Activated CD4-positive, alpha-beta T cell treated with anti-CD3 and anti-CD28 coated beads for 36 hours (primary cell): Measurements from ENCODE around the gene INPP4B. TPM values are rescaled to one million over a fixed set of nuclear protein-coding genes. Genes with fewer than 3 reads are reported as not detected.

Experiments used
- ATAC-seq: fragments of 200-7000 bp; cut with Tn5 transposase; one replicate; pipeline ENCODE4 v1.10.0; 2021; ENCODE audit warnings: mild to moderate bottlenecking, moderate library complexity
- CTCF ChIA-PET: fragments of 350-600 bp; sonication (Branson Sonifier 250); formaldehyde crosslinking; loops from one replicate; lab custom pipeline; 2021; ENCODE audit warnings: antibody characterized with exemption; lab: Charles Lee
- POLR2A ChIA-PET: fragments of 350-600 bp; sonication (Branson Sonifier 250); formaldehyde crosslinking; loops from one replicate; lab custom pipeline; 2021; ENCODE audit warnings: antibody characterized with exemption, inconsistent platforms; lab: Charles Lee
- DNase-seq: peaks from one replicate; pipeline ENCODE4 v3.0.0-alpha.2; 2020
- H3K27ac Mint-ChIP-seq: one replicate; pipeline ENCODE4 v1.8.0; 2021; ENCODE audit warnings: mixed read lengths
- H3K27me3 Mint-ChIP-seq: one replicate; pipeline ENCODE4 v1.8.0; 2021; ENCODE audit warnings: mixed read lengths
- H3K36me3 Mint-ChIP-seq: one replicate; pipeline ENCODE4 v1.8.0; 2021; ENCODE audit warnings: low read depth, mixed read lengths
- H3K4me1 Mint-ChIP-seq: one replicate; pipeline ENCODE4 v1.8.0; 2021; ENCODE audit warnings: mixed read lengths
- H3K4me3 Mint-ChIP-seq: one replicate; pipeline ENCODE4 v1.8.0; 2021; ENCODE audit warnings: mild to moderate bottlenecking, moderate library complexity, mixed read lengths
- H3K9me3 Mint-ChIP-seq: one replicate; pipeline ENCODE4 v1.8.0; 2021; ENCODE audit warnings: low read depth, mixed read lengths
- intact Hi-C, 2 experiments: fragments of 100-400 bp; cut with DNase I in 1 of 2; cut with micrococcal nuclease in 1 of 2; formaldehyde crosslinking; loops; one replicate each; pipeline versions ENCODE4 v1.14.2 to v1.15.1; 2022 to 2024; cut with DNase I, micrococcal nuclease
- total RNA-seq, 2 experiments: library from RNA; stranded (reverse); gene quantifications; one replicate each; pipeline ENCODE4 v1.2.3, GENCODE V29; 2021

Gene INPP4B
- total RNA-seq, 2 experiments from 2014 or later, result 66.6 to 70.7 TPM

GRCh38 chr4:142858446-142858845 lies 12.3 kb upstream of the INPP4B start:
- POLR2A ChIA-PET, result no interaction called here
- Mint-ChIP-seq H3K27me3 (peaks cover 2% of the 10 kb centered on the region), H3K4me3 (no peak overlapping the region), H3K9me3 (no peaks in the 10 kb centered on the region), H3K27ac (no peak overlapping the region), H3K36me3 (no peaks in the 10 kb centered on the region), H3K4me1 (no peaks in the 10 kb centered on the region)
- CTCF ChIA-PET, result interaction anchor here (0.7 kb wide), 1 partner anchor 228 kb away, joined by 5 read pairs; no protein-coding TSS in a partner anchor
- ATAC-seq (no peak), DNase-seq (no peak)
- intact Hi-C loops, result no loop called here

- no peak overlapping the region for H3K4me3 Mint-ChIP-seq
- no peak for ATAC-seq
Observed at GRCh38 chr4:142856576-142856975, 10.5 kb upstream of the INPP4B start.

GRCh38 chr4:142850478-142850877 lies 4.4 kb upstream of the INPP4B start:
- ChIA-PET CTCF (interaction anchor here (0.7 to 1.5 kb wide), 5 partner anchors 13 to 700 kb away, joined by 3 read pairs; no protein-coding TSS in a partner anchor), POLR2A (no interaction called here)
- H3K36me3 Mint-ChIP-seq, result no peaks in the 10 kb centered on the region
- peaks cover 4% of the 10 kb centered on the region for H3K4me1 Mint-ChIP-seq
- intact Hi-C loops, result no loop called here
- no peak for DNase-seq
- H3K27me3 Mint-ChIP-seq, result peaks cover 6% of the 10 kb centered on the region
- no peaks in the 10 kb centered on the region for H3K9me3 Mint-ChIP-seq
- ATAC-seq, result no peak
- no peak overlapping the region for H3K4me3 Mint-ChIP-seq
- H3K27ac Mint-ChIP-seq, result no peak overlapping the region

More at GRCh38 chr4:142856576-142856975, 10.5 kb upstream of the INPP4B start:
- intact Hi-C loops, result no loop called here
- CTCF ChIA-PET, result no interaction called here
- no peaks in the 10 kb centered on the region for H3K27me3 Mint-ChIP-seq
- H3K27ac Mint-ChIP-seq, result no peak overlapping the region
- H3K36me3 Mint-ChIP-seq, result no peaks in the 10 kb centered on the region
- POLR2A ChIA-PET, result no interaction called here
- no peaks in the 10 kb centered on the region for H3K9me3 Mint-ChIP-seq
- DNase-seq, result no peak
- H3K4me1 Mint-ChIP-seq, result no peaks in the 10 kb centered on the region

GRCh38 chr4:142846729-142847596 lies 862 bp upstream of the INPP4B start:
- intact Hi-C loops, result loop anchor here (1.0 to 10.0 kb wide), 15 partner anchors 30 to 1688 kb away; partner anchors contain the start of genes IL15 (in 1 of the 2) and USP38 (in 1 of the 2)
- peak overlapping the region; percentile 85 for H3K27ac Mint-ChIP-seq
- no peaks in the 10 kb centered on the region for H3K36me3 Mint-ChIP-seq
- peak overlapping the region; percentile 91 for H3K4me3 Mint-ChIP-seq
- H3K4me1 Mint-ChIP-seq, result peaks cover 17% of the 10 kb centered on the region
- ATAC-seq (peak; percentile 82), DNase-seq (peak; percentile 89)
- ChIA-PET CTCF (interaction anchor here (0.6 to 1.9 kb wide), 15 partner anchors 8 to 1869 kb away, joined by 3 to 6 read pairs (median 3); no protein-coding TSS in a partner anchor), POLR2A (no interaction called here)
- no peaks in the 10 kb centered on the region for H3K9me3 Mint-ChIP-seq
- H3K27me3 Mint-ChIP-seq, result peaks cover 6% of the 10 kb centered on the region

- Mint-ChIP-seq H3K9me3 (no peaks in the 10 kb centered on the region), H3K27me3 (peaks cover 6% of the 10 kb centered on the region), H3K4me3 (peak overlapping the region; percentile 91), H3K4me1 (peaks cover 23% of the 10 kb centered on the region), H3K36me3 (no peaks in the 10 kb centered on the region), H3K27ac (peak overlapping the region; percentile 85)
- intact Hi-C loops, result loop anchor here (1.0 to 10.0 kb wide), 13 partner anchors 29 to 1687 kb away; partner anchors contain the start of genes IL15 (in 1 of the 2) and USP38 (in 1 of the 2)
- no peak for ATAC-seq
- ChIA-PET CTCF (interaction anchor here (0.7 to 1.9 kb wide), 7 partner anchors 21 to 1867 kb away, joined by 3 to 6 read pairs (median 3); no protein-coding TSS in a partner anchor), POLR2A (interaction anchor here (1.0 kb wide), 1 partner anchor 438 kb away, joined by 3 read pairs; no protein-coding TSS in a partner anchor)
- peak; percentile 37 for DNase-seq
Observed at GRCh38 chr4:142845293-142846107, 601 bp downstream of the INPP4B start.

- ChIA-PET POLR2A (no interaction called here), CTCF (interaction anchor here (0.5 to 1.4 kb wide), 4 partner anchors 20 to 715 kb away, joined by 3 to 4 read pairs (median 3); no protein-coding TSS in a partner anchor)
- H3K27ac Mint-ChIP-seq, result peak overlapping the region; percentile 85
- peaks cover 6% of the 10 kb centered on the region for H3K27me3 Mint-ChIP-seq
- DNase-seq (no peak), ATAC-seq (no peak)
- no peaks in the 10 kb centered on the region for H3K9me3 Mint-ChIP-seq
- intact Hi-C loops, result loop anchor here (2.0 to 10.0 kb wide), 8 partner anchors 127 to 1497 kb away; partner anchors contain the start of gene IL15 (in 1 of the 2)
- peak overlapping the region; percentile 91 for H3K4me3 Mint-ChIP-seq
- H3K36me3 Mint-ChIP-seq, result no peaks in the 10 kb centered on the region
- peaks cover 23% of the 10 kb centered on the region for H3K4me1 Mint-ChIP-seq
Observed at GRCh38 chr4:142844782-142845181, 1.3 kb downstream of the INPP4B start.

GRCh38 chr4:142840516-142841123 lies 5.5 kb downstream of the INPP4B start:
- Mint-ChIP-seq H3K36me3 (no peaks in the 10 kb centered on the region), H3K9me3 (no peaks in the 10 kb centered on the region), H3K27me3 (no peaks in the 10 kb centered on the region), H3K27ac (no peak overlapping the region), H3K4me1 (peaks cover 31% of the 10 kb centered on the region), H3K4me3 (no peak overlapping the region)
- ChIA-PET POLR2A (no interaction called here), CTCF (interaction anchor here (0.6 to 1.3 kb wide), 11 partner anchors 10 to 714 kb away, joined by 3 to 6 read pairs (median 4); no protein-coding TSS in a partner anchor)
- ATAC-seq (no peak), DNase-seq (peak; percentile 8)
- intact Hi-C loops, result loop anchor here (1.0 to 10.0 kb wide), 7 partner anchors 14 to 1206 kb away; partner anchors contain the start of gene IL15 (in 1 of the 2)

- H3K36me3 Mint-ChIP-seq, result no peaks in the 10 kb centered on the region
- H3K27me3 Mint-ChIP-seq, result no peaks in the 10 kb centered on the region
- ChIA-PET POLR2A (no interaction called here), CTCF (interaction anchor here (0.7 to 1.5 kb wide), 4 partner anchors 9 to 432 kb away, joined by 3 to 4 read pairs (median 3); no protein-coding TSS in a partner anchor)
- ATAC-seq (peak; percentile 79), DNase-seq (peak; percentile 33)
- no peak overlapping the region for H3K4me3 Mint-ChIP-seq
- peaks cover 22% of the 10 kb centered on the region for H3K4me1 Mint-ChIP-seq
- intact Hi-C loops, result no loop called here
- H3K9me3 Mint-ChIP-seq, result no peaks in the 10 kb centered on the region
- H3K27ac Mint-ChIP-seq, result no peak overlapping the region
Observed at GRCh38 chr4:142838778-142839177, 7.3 kb downstream of the INPP4B start.

- ChIA-PET CTCF (interaction anchor here (0.8 kb wide), 1 partner anchor 274 kb away, joined by 3 read pairs; no protein-coding TSS in a partner anchor), POLR2A (no interaction called here)
- peaks cover 2% of the 10 kb centered on the region for H3K4me1 Mint-ChIP-seq
- DNase-seq (no peak), ATAC-seq (no peak)
- no peak overlapping the region for H3K27ac Mint-ChIP-seq
- intact Hi-C loops, result no loop called here
- no peaks in the 10 kb centered on the region for H3K9me3 Mint-ChIP-seq
- H3K4me3 Mint-ChIP-seq, result no peak overlapping the region
- H3K27me3 Mint-ChIP-seq, result no peaks in the 10 kb centered on the region
- H3K36me3 Mint-ChIP-seq, result no peaks in the 10 kb centered on the region
Observed at GRCh38 chr4:142832022-142832421, 14.1 kb downstream of the INPP4B start.

- DNase-seq (no peak), ATAC-seq (no peak)
- intact Hi-C loops, result loop anchor here in 1 of 2 experiments (2.0 kb wide), 1 partner anchor 14 kb away; no protein-coding TSS in a partner anchor
- ChIA-PET POLR2A (interaction anchor here (0.8 kb wide), 1 partner anchor 327 kb away, joined by 3 read pairs; no protein-coding TSS in a partner anchor), CTCF (interaction anchor here (1.3 kb wide), 1 partner anchor 8 kb away, joined by 3 read pairs; no protein-coding TSS in a partner anchor)
- Mint-ChIP-seq H3K27me3 (no peaks in the 10 kb centered on the region), H3K36me3 (peaks cover 8% of the 10 kb centered on the region), H3K27ac (no peak overlapping the region), H3K4me3 (no peak overlapping the region), H3K4me1 (peaks cover 17% of the 10 kb centered on the region), H3K9me3 (peaks cover 3% of the 10 kb centered on the region)
Observed at GRCh38 chr4:142826503-142827241, 19.4 kb downstream of the INPP4B start.
